ENCODE results near the gene MAB21L3. TPM values are rescaled to one million over a fixed set of nuclear protein-coding genes. Genes with fewer than 3 reads are reported as not detected.
"Not testable (repeated sequence)": the region's sequence is repeated elsewhere in the genome, so short reads cannot be mapped to it uniquely, and the experiment has no call there.

The MAB21L3 gene
- total RNA-seq, 1 donor from 2014 or later: 0.34 TPM

DNA sequence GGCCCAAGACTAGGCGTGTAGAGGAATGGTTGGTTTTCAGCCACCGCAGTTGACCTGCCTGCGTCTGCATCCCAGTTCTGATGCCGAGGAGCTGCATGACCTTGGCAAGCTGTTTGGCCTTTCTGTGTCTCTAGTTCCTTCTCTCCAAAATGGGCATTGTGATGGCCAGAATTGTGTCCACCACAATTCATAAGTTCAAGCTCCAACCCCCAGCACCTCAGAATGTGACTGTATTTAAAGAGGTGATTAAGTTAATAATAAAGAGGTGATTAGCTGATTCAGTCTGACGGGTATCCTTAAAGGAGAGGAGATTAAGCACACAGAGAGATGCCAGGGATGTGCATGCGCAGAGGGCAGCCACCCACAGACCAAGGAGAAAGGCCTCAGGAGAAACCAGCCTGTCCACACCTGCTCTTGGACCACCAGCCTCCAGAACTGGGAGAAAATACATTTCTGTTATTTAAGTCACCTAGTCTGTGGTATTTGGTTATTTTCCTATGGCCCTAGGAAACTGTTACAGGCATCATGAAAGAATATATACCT is 28.5 kb downstream of the MAB21L3 start:
- H3K36me3 Mint-ChIP-seq (ENCODE audit: low read depth, unreplicated experiment): no peaks in the 10 kb centered on the region
- H3K27me3 Mint-ChIP-seq (ENCODE audit: low read depth, unreplicated experiment): no peaks in the 10 kb centered on the region
- no peak for FAIRE-seq

DNA sequence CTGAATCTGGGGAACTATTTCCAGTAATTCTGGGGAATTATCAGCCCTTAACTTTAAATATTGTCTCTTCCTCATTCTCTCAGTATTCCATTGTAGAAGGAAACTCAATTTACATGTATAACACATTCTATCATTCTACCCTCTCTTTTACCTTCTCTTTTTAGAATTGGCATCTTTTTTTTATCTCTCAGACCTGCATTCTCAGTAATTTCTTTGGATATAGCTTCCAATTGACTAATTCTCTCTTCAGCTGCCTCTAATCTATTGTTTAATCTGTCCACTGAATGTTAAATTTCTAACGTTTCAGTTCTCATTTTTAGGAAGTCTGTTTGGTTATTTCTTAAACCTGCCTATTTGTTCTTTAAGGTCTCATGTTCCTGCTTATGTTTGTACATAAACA is 33.0 kb downstream of the MAB21L3 start:
- FAIRE-seq: no peak
- no peak overlapping the region for H3K4me3 Mint-ChIP-seq (ENCODE audit: unreplicated experiment)
- Histone ChIP-seq H3K27ac (ENCODE audit: low read depth, low read length) (no peak overlapping the region), H3K4me1 (ENCODE audit: insufficient read depth, low read length) (no peaks in the 10 kb centered on the region), H3K36me3 (ENCODE audit: insufficient read depth, low read length) (no peaks in the 10 kb centered on the region), H2AFZ (ENCODE audit: low read depth, low read length) (no peak overlapping the region), H4K20me1 (ENCODE audit: insufficient read depth, low read length) (no peaks in the 10 kb centered on the region), H3K27me3 (ENCODE audit: insufficient read depth, low read length) (no peaks in the 10 kb centered on the region), H3K79me2 (ENCODE audit: insufficient read depth, low read length) (no peaks in the 10 kb centered on the region), H3K9ac (ENCODE audit: low read length) (no peak overlapping the region), H3K4me3 (ENCODE audit: insufficient read depth, low read depth, low read length) (no peak overlapping the region), H3K4me2 (ENCODE audit: low read length) (no peak overlapping the region), H3K9me3 (ENCODE audit: insufficient read depth, low read depth, low read length) (no peaks in the 10 kb centered on the region)
- H3K27me3 Mint-ChIP-seq (ENCODE audit: low read depth, unreplicated experiment): no peaks in the 10 kb centered on the region
- no peak for TF ChIP-seq EZH2 (IDR thresholded peaks at IDR 0.05; ENCODE audit: insufficient read depth, low read length)
- TF ChIP-seq, protein P1, sequence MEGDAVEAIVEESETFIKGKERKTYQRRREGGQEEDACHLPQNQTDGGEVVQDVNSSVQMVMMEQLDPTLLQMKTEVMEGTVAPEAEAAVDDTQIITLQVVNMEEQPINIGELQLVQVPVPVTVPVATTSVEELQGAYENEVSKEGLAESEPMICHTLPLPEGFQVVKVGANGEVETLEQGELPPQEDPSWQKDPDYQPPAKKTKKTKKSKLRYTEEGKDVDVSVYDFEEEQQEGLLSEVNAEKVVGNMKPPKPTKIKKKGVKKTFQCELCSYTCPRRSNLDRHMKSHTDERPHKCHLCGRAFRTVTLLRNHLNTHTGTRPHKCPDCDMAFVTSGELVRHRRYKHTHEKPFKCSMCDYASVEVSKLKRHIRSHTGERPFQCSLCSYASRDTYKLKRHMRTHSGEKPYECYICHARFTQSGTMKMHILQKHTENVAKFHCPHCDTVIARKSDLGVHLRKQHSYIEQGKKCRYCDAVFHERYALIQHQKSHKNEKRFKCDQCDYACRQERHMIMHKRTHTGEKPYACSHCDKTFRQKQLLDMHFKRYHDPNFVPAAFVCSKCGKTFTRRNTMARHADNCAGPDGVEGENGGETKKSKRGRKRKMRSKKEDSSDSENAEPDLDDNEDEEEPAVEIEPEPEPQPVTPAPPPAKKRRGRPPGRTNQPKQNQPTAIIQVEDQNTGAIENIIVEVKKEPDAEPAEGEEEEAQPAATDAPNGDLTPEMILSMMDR (IDR thresholded peaks at IDR 0.05; ENCODE audit: insufficient read depth, low read depth, low read length): no peak
- peaks cover 22% of the 10 kb centered on the region for H3K4me1 Mint-ChIP-seq (ENCODE audit: low read depth, unreplicated experiment)
- H3K27ac Mint-ChIP-seq (ENCODE audit: unreplicated experiment): no peak overlapping the region
- H3K9me3 Mint-ChIP-seq (ENCODE audit: unreplicated experiment): peaks cover 12% of the 10 kb centered on the region
- DNase-seq (ENCODE audit: low read depth): no peak
- H3K36me3 Mint-ChIP-seq (ENCODE audit: low read depth, unreplicated experiment): no peaks in the 10 kb centered on the region

More for the DNA sequence above, 28.5 kb downstream of the MAB21L3 start:
- H3K36me3 ChIP-seq (ENCODE audit: insufficient read depth, low read length): no peaks in the 10 kb centered on the region
- no peaks in the 10 kb centered on the region for H4K20me1 ChIP-seq (ENCODE audit: insufficient read depth, low read length)
- no peaks in the 10 kb centered on the region for H3K4me1 ChIP-seq (ENCODE audit: insufficient read depth, low read length)
- H3K4me2 ChIP-seq (ENCODE audit: low read length): no peak overlapping the region
- Mint-ChIP-seq H3K27ac (ENCODE audit: unreplicated experiment) (no peak overlapping the region), H3K4me1 (ENCODE audit: low read depth, unreplicated experiment) (no peaks in the 10 kb centered on the region), H3K4me3 (ENCODE audit: unreplicated experiment) (no peak overlapping the region), H3K9me3 (ENCODE audit: unreplicated experiment) (peaks cover 5% of the 10 kb centered on the region)
- H3K27me3 ChIP-seq (ENCODE audit: insufficient read depth, low read length): peaks cover 2% of the 10 kb centered on the region
- no peaks in the 10 kb centered on the region for H3K79me2 ChIP-seq (ENCODE audit: insufficient read depth, low read length)
- no peak for DNase-seq (ENCODE audit: low read depth)
- H3K9ac ChIP-seq (ENCODE audit: low read length): no peak overlapping the region
- no peak overlapping the region for H3K4me3 ChIP-seq (ENCODE audit: insufficient read depth, low read depth, low read length)
- no peak overlapping the region for H2AFZ ChIP-seq (ENCODE audit: low read depth, low read length)
- H3K27ac ChIP-seq (ENCODE audit: low read depth, low read length): no peak overlapping the region
- TF ChIP-seq EZH2 (IDR thresholded peaks at IDR 0.05; ENCODE audit: insufficient read depth, low read length): no peak
- TF ChIP-seq, protein P1 (IDR thresholded peaks at IDR 0.05; ENCODE audit: insufficient read depth, low read depth, low read length): no peak
- H3K9me3 ChIP-seq (ENCODE audit: insufficient read depth, low read depth, low read length): no peaks in the 10 kb centered on the region

DNA sequence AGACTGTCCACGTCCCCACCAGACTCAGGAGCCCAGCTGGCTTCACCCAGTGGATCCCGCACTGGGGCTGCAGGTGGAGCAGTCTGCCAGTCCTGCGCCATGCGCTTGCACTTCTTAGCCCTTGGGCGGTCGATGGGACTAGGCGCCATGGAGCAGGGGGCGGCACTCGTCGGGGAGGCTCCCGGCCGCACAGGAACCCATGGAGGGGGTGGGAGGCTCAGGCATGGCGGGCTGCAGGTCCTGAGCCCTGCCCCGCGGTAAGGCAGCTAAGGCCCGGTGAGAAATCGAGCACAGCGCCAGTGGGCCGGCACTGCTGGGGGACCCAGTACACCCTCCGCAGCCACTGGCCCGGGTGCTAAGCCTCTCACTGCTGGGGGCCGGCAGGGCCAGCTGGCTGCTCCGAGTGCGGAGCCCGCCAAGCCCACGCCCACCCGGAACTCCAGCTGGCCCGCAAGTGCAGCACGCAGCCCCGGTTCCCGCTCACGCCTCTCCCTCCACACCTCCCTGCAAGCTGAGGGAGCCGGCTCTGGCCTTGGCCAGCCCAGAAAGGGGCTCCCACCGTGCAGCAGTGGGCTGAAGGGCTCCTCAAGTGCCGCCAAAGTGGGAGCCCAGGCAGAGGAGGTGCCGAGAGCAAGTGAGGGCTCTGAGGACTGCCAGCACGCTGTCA is 35.4 kb downstream of the MAB21L3 start:
- not testable (repeated sequence) for H3K4me3 Mint-ChIP-seq (ENCODE audit: unreplicated experiment); H2AFZ ChIP-seq (ENCODE audit: low read depth, low read length); H3K36me3 Mint-ChIP-seq (ENCODE audit: low read depth, unreplicated experiment); H3K36me3 ChIP-seq (ENCODE audit: insufficient read depth, low read length); H3K4me3 ChIP-seq (ENCODE audit: insufficient read depth, low read depth, low read length); H3K27ac Mint-ChIP-seq (ENCODE audit: unreplicated experiment); H3K9ac ChIP-seq (ENCODE audit: low read length); H3K4me1 ChIP-seq (ENCODE audit: insufficient read depth, low read length); H3K9me3 ChIP-seq (ENCODE audit: insufficient read depth, low read depth, low read length); DNase-seq (ENCODE audit: low read depth); H3K79me2 ChIP-seq (ENCODE audit: insufficient read depth, low read length); H3K4me2 ChIP-seq (ENCODE audit: low read length); H4K20me1 ChIP-seq (ENCODE audit: insufficient read depth, low read length); H3K27ac ChIP-seq (ENCODE audit: low read depth, low read length); H3K27me3 Mint-ChIP-seq (ENCODE audit: low read depth, unreplicated experiment); H3K27me3 ChIP-seq (ENCODE audit: insufficient read depth, low read length); FAIRE-seq
- H3K9me3 Mint-ChIP-seq (ENCODE audit: unreplicated experiment): peaks cover 12% of the 10 kb centered on the region
- H3K4me1 Mint-ChIP-seq (ENCODE audit: low read depth, unreplicated experiment): peaks cover 37% of the 10 kb centered on the region
